GM18520 (cell line): Measurements from ENCODE around the gene HPDL.

Experiments
- ATAC-seq: cut with Tn5 transposase; IDR thresholded peaks from one replicate; pipeline ENCODE4 v1.9.1; 2021; ENCODE audit not compliant: unreplicated experiment

The HPDL gene

GRCh38 chr1:45322486-45323040, 4.1 kb upstream of the HPDL start:
- no peak for ATAC-seq

GRCh38 chr1:45325851-45326506, 716 bp upstream of the HPDL start:
- no peak for ATAC-seq

GRCh38 chr1:45327644-45328515, 1.2 kb downstream of the HPDL start:
- no peak for ATAC-seq

GRCh38 chr1:45328680-45329079, 2.0 kb downstream of the HPDL start:
- ATAC-seq, result no peak

- ATAC-seq, result no peak
Measured at GRCh38 chr1:45329445-45329844, 2.8 kb downstream of the HPDL start.

GRCh38 chr1:45331436-45332345, 5.0 kb downstream of the HPDL start:
- ATAC-seq, result no peak

GRCh38 chr1:45332346-45332720, 5.6 kb downstream of the HPDL start:
- no peak for ATAC-seq

- ATAC-seq, result no peak
Measured at GRCh38 chr1:45334308-45335245, 7.9 kb downstream of the HPDL start.

- no peak for ATAC-seq
Measured at GRCh38 chr1:45335855-45336324, 9.2 kb downstream of the HPDL start.

- ATAC-seq, result no peak
Measured at GRCh38 chr1:45337630-45338325, 11.1 kb downstream of the HPDL start.

GRCh38 chr1:45339789-45340558, 13.3 kb downstream of the HPDL start, which contains the start of the genes MUTYH and TOE1:
Gene MUTYH (minus strand): TSS chr1:45340440. CDS start chr1:45334505, 5,935 bp downstream.
Gene TOE1 (plus strand): TSS chr1:45340170. CDS start chr1:45340253, 83 bp downstream.
- peak; percentile 71 for ATAC-seq

- no peak for ATAC-seq
Measured at GRCh38 chr1:45340816-45341466, 14.2 kb downstream of the HPDL start.

GRCh38 chr1:45344499-45344898, 17.8 kb downstream of the HPDL start:
- no peak for ATAC-seq

GRCh38 chr1:45345014-45345413, 18.3 kb downstream of the HPDL start:
- ATAC-seq, result no peak

- no peak for ATAC-seq
Measured at GRCh38 chr1:45346473-45346872, 19.8 kb downstream of the HPDL start.

- ATAC-seq, result no peak
Measured at GRCh38 chr1:45348020-45348419, 21.3 kb downstream of the HPDL start.

- ATAC-seq, result no peak
Measured at GRCh38 chr1:45348609-45348965, 21.9 kb downstream of the HPDL start.
